Measurements from ENCODE around the gene NXPE3. TPM values are rescaled to one million over a fixed set of nuclear protein-coding genes. Genes with fewer than 3 reads are reported as not detected.

NXPE3 gene
- total and polyA plus RNA-seq, 9 of the 15 experiments (the other 6 are each of a cell fraction or from before 2014, with no cell fraction given): 0.25 to 2.5 (median 0.95) TPM

GRCh38 chr3:101779047-101779821 lies at the start of gene NXPE3 (continued):
- TF ChIP-seq ZNF324 (CRISPR knock-in tag; IDR thresholded peaks at IDR 0.05) (no peak), ZNF830 (CRISPR knock-in tag; IDR thresholded peaks at IDR 0.05) (no peak), MAX (CRISPR knock-in tag; IDR thresholded peaks at IDR 0.05) (peak; percentile 73), HMG20A (CRISPR knock-in tag; conservative IDR thresholded peaks at IDR 0.05) (no peak), POLR3G (IDR thresholded peaks at IDR 0.05; ENCODE audit: extremely low read depth, insufficient read length, insufficient replicate concordance) (no peak), PBX2 (CRISPR knock-in tag; IDR thresholded peaks at IDR 0.05; ENCODE audit: low read depth) (peak; percentile 75), PBX2 (tag; conservative IDR thresholded peaks at IDR 0.05; ENCODE audit: low read depth) (peak; percentile 71), TEAD1 (CRISPR knock-in tag; IDR thresholded peaks at IDR 0.05) (0 out of 4 replicates have a peak, but pooled peaks of 1 of the 2 experiments have one; percentile 52), LCOR (CRISPR knock-in tag; IDR thresholded peaks at IDR 0.05) (0 out of 2 replicates have a peak, but pooled peaks have one; percentile 18), NCOA6 (IDR thresholded peaks at IDR 0.05) (no peak), IRF1 (CRISPR knock-in tag; IDR thresholded peaks at IDR 0.05; ENCODE audit: borderline replicate concordance) (no peak), GATA2 (CRISPR knock-in tag; IDR thresholded peaks at IDR 0.05) (no peak), HCFC1 (IDR thresholded peaks at IDR 0.05; ENCODE audit: low read depth, low read length) (no peak), KLF10 (CRISPR knock-in tag; IDR thresholded peaks at IDR 0.05) (no peak), ELK3 (CRISPR knock-in tag; IDR thresholded peaks at IDR 0.05) (no peak), KLF13 (tag; IDR thresholded peaks at IDR 0.05; ENCODE audit: borderline replicate concordance, low read depth) (no peak), MECOM (CRISPR knock-in tag; IDR thresholded peaks at IDR 0.05) (no peak), FOXJ2 (tag; IDR thresholded peaks at IDR 0.05) (no peak), MEF2A (IDR thresholded peaks at IDR 0.05; ENCODE audit: control insufficient read depth, low read depth, low read length) (no peak), POLR2AphosphoS2 (IDR thresholded peaks at IDR 0.05; ENCODE audit: low read length) (no peak), SIN3B (IDR thresholded peaks at IDR 0.05; ENCODE audit: low read depth) (no peak), ZBTB7A (IDR thresholded peaks at IDR 0.05; ENCODE audit: borderline replicate concordance, control insufficient read depth, low read depth, low read length) (0 out of 2 replicates have a peak, but pooled peaks have one; percentile 32), SRSF7 (optimal IDR thresholded peaks at IDR 0.05; ENCODE audit: low read depth, low read length) (no peak), STAT5A (IDR thresholded peaks at IDR 0.05; ENCODE audit: borderline replicate concordance, low read length) (no peak), SP2 (IDR thresholded peaks at IDR 0.05; ENCODE audit: extremely low read depth, low read depth, low read length, poor library complexity, severe bottlenecking) (peak; percentile 8)

Measured in K562 (cell line).